Glomerular visceral epithelial cell (primary cell): ENCODE results near the gene DUSP9.
"Not testable (repeated sequence)": the region's sequence is repeated elsewhere in the genome, so short reads cannot be mapped to it uniquely, and the experiment has no call there.

Source experiments
- DNase-seq: peaks from one replicate; pipeline ENCODE4 v3.0.0-alpha.2; 2016; ENCODE audit errors: extremely low spot score

The DUSP9 gene, protein sequence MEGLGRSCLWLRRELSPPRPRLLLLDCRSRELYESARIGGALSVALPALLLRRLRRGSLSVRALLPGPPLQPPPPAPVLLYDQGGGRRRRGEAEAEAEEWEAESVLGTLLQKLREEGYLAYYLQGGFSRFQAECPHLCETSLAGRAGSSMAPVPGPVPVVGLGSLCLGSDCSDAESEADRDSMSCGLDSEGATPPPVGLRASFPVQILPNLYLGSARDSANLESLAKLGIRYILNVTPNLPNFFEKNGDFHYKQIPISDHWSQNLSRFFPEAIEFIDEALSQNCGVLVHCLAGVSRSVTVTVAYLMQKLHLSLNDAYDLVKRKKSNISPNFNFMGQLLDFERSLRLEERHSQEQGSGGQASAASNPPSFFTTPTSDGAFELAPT

GRCh38 chrX:153646620-153647373, at the start of gene DUSP9:
Gene DUSP9 (plus strand): TSS chrX:153647203. CDS start chrX:153647954, 751 bp downstream.
- DNase-seq = peak; percentile 31

DNA sequence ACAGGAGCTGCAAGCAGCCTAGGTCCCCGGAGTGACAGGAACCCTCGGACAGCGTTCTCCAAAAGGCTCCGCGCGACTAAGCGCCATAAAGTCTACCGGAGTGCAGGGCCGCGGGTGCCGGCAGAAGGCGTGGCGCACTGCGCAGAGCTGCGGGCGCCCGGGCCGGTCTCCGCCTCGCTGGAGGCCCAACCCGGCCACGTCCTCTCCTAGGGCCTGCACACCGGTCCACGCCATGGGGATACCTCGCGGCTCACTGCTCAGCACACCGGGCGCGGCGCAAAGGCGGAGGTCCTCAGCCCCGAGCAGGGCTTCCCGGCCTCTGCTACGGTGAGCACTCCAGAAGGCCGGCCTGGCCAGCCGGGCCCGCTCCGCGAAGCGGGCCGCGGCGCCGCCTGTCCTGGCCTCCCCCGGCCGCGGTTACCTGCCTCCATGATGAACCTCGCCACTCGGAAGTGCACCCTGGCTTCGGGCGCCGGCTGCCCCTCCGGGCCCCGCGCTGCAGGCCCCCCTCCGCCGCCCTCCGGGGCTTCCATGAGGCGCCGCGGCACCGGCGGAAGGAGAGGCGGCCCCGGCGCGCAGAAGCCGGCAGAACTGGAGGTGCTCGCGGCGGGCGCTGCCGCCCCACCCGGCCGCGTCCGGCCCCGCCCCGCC, 48.3 kb upstream of the DUSP9 start, which contains the start of gene CCNQ:
Gene CCNQ (minus strand): TSS at position 599 of the 651 bp plus-strand sequence. CDS start 66 bp downstream, at position 533.
- peak; percentile 25 for DNase-seq

- peak; percentile 90 for DNase-seq
These were observed 47.6 kb upstream of the DUSP9 start for GRCh38 chrX:153599192-153600031.

- peak; percentile 14 for DNase-seq
These were observed 47.0 kb upstream of the DUSP9 start for GRCh38 chrX:153600032-153600373.

DNA sequence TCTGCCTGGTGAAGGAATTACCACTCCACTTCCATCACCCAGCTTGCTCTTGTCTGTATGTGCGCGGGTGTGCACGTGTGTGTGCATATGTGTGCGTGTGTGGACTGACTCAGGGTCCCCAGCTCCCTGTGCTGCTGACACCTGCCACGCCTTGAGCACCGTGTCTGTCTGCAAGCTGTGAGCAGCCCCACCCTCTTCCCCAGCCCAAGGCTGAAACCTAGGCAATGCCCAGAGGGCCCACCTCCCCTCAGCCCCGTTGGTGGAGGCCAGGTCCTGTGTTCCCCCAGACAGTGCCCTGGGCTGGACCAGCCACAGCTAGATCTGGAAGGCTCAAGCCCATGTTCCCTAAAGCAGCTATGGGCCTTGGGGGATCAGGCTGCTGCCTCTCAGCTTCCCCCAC, 46.1 kb upstream of the DUSP9 start:
- DNase-seq = no peak

DNA sequence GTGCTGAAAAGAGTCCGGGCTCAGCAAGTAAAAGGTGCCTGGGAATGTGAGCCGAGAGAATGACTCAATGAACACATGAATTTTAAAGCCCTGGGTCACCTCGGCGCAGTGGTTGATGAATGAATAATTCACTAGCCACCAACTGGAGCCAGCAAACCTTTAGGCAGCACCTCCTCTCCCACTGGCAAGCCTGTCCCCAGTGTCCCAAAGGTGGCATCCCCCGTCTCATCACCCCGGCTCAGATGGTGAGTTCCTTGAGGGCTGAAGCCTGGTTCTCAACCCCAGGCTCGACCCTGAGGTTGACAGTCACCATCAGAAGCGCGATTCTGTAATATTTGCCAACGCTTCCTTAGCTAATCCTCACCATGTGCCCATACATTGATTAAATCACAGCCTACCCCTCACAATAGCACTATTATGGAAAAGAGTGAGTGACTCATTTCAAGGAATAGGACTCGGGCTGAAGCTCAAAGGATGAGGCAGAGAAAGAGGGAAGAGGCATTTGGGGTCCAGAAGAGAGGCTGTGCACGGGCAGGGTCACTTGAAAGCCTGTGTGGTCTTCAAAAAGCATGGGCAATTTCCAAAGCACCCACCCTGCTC, 45.4 kb upstream of the DUSP9 start:
- no peak for DNase-seq

GRCh38 chrX:153602601-153603000, 44.4 kb upstream of the DUSP9 start:
- no peak for DNase-seq

DNA sequence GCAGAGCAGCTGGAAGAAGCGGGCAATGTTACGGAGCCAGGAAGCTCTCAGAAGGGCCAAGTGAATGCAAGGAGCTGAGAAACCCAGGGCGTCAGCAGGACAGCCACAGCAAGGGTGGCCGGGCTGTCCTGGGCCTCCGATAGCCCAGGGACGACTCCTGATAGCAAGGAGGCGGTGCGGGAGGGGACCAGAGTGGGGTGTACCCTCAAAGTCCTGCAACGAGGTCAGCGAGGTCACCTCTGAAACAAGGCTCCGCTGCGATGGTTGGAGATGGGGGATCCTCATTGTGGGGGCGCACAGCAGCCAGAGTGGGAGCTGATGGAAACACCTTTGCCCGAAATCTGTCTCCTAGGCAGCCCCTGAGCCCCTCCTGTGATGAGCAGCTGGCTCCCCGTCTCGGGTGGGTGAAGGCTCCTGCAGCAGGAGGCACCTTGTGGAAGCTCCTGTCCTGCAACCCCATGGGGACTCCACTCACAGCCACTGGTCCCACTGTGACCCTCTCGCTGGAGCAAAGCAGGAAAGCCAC, 43.8 kb upstream of the DUSP9 start:
- no peak for DNase-seq

GRCh38 chrX:153604666-153605380, 42.2 kb upstream of the DUSP9 start:
- DNase-seq = not testable (repeated sequence)

- no peak for DNase-seq
These were observed 40.5 kb upstream of the DUSP9 start for GRCh38 chrX:153606503-153606902.

DNA sequence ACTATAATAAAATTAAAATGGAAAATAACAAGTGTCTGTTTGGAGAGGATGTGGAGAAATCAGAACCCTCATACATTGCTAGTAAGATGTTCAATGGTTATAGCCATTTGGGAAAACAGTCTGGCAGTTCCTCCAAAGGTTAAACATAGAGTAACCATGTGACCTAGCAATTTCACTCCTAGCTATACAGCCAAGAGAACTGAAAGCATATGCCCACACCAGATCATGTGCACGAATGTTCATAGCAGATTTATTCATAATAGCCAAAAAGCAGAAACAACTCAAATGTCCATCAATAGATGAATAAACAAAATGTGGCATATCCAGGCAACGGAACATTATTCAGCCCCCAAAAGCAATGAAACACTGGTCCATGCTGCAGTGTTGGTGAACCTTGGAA, 38.6 kb upstream of the DUSP9 start:
- DNase-seq = no peak

GRCh38 chrX:153608806-153609205, 38.2 kb upstream of the DUSP9 start:
- no peak for DNase-seq

- peak; percentile 56 for DNase-seq
These were observed 36.8 kb upstream of the DUSP9 start for GRCh38 chrX:153609917-153610835.

- DNase-seq = no peak
These were observed 36.2 kb upstream of the DUSP9 start for GRCh38 chrX:153610836-153611213.

DNA sequence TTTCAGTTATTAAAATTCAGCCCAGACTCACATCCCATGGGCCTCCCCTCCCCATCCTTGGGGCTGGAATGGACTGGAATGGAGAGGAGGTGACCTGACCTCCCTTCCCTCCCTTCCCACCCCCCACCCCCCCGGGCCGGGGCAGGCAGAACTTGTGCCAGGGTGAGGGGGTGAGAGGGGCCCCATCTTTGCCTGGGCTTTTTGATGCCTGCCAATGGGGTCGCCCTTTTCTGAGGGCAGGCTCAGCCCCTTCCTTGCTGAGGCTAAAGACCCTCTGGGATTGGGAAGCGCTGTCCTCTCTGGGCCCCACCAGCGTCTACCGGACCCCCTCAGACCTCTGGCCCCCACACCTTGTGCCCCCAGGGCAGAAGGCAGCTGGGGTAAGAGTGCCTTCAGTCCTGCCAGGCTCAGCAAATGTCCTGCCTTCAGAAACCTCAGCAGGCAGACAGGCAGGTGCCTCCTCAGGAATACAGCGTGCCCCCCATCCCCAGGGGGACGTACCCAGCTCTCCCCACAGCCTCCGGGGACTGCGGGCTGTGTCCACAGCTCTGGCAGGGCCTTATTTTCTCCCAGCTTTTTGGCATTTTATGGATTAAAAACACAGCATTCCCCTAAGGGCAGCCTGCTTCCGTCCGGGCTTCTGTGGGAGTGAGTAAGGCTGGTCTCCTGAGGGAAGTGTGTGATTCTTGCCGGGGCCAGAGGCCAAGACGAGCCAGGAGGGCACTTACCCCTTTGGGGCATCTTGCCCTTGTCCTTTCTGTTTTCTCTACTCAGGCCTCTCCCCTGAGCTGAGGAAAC, 35.5 kb upstream of the DUSP9 start:
- no peak for DNase-seq

DNA sequence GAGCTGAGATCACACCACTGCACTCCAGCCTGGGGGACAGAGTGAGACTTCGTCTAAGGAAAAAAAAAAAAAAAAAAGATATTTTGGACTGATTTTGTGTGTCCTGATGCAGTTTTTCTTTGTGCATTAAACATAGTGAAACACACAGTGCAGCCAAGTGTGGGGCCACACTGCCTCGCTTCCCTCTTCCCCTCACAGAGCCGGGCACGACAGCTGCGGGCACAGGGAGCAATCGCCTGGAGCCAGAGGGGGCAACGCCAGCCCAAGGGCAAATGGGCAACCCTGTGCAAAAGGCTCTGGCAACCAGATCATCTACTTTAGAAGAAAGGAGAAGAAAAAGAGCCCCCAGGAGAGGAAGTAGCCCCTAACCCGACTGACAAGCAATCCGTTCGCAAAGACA, 34.6 kb upstream of the DUSP9 start:
- no peak for DNase-seq

DNA sequence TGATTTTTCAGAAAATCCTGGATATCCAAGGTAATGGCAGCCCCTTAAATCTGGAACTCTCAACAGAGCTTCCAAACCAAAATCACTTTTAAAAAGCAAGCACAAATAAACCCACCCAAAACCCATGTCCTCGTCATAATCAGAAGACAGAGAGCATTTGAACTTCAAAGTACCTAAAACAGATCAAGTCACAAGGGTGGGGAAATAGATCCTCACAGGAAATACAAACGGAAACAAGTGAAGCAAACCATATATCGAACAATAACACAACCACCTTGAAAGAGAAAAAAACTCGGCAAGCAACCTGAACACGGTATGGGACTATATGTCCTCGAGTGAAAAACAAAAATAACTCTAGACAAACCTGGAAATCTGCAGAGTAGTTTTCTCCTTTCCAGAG, 32.2 kb upstream of the DUSP9 start:
- no peak for DNase-seq

DNA sequence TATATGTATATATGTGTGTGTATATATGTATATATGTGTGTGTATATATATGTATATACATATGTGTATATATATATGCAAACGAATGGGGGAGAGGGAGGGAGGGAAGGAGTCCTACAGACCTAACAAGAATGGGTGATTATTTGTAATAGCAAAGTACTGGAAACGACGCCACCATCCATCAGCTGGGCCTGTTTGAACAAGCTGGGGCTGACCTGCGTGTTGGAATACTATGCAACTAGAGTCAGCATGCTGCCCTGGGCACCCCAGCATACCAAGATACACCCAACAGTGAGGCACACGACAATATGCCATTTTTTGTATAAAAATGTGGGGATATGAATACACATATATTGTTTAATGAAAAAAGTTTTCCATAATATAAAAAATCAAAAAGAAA, 26.4 kb upstream of the DUSP9 start:
- DNase-seq = no peak
